ENCODE data around the gene OXER1.

OXER1 gene

GRCh38 chr2:42769583-42770287 is 5.8 kb upstream of the OXER1 start:
- no peak for DNase-seq (ENCODE audit: low read depth)

GRCh38 chr2:42768706-42769256 is 4.8 kb upstream of the OXER1 start:
- no peak for DNase-seq (ENCODE audit: low read depth)

- DNase-seq (ENCODE audit: low read depth), result no peak
These were observed 4.2 kb upstream of the OXER1 start for GRCh38 chr2:42767899-42768705.

- DNase-seq (ENCODE audit: low read depth), result no peak
These were observed 3.4 kb upstream of the OXER1 start for GRCh38 chr2:42767080-42767898.

GRCh38 chr2:42765686-42766085 is 1.8 kb upstream of the OXER1 start:
- no peak for DNase-seq (ENCODE audit: low read depth)

GRCh38 chr2:42764901-42765300 is 966 bp upstream of the OXER1 start:
- no peak for DNase-seq (ENCODE audit: low read depth)

GRCh38 chr2:42762823-42763804 is 821 bp downstream of the OXER1 start:
- DNase-seq (ENCODE audit: low read depth), result no peak

GRCh38 chr2:42762155-42762554 is 1.8 kb downstream of the OXER1 start:
- no peak for DNase-seq (ENCODE audit: low read depth)

GRCh38 chr2:42761554-42761953 is 2.4 kb downstream of the OXER1 start:
- no peak for DNase-seq (ENCODE audit: low read depth)

GRCh38 chr2:42758751-42759150 is 5.2 kb downstream of the OXER1 start:
- no peak for DNase-seq (ENCODE audit: low read depth)

- no peak for DNase-seq (ENCODE audit: low read depth)
These were observed 5.8 kb downstream of the OXER1 start for GRCh38 chr2:42757981-42758740.

- DNase-seq (ENCODE audit: low read depth), result no peak
These were observed 6.9 kb downstream of the OXER1 start for GRCh38 chr2:42756966-42757513.

GRCh38 chr2:42756150-42756775 is 7.7 kb downstream of the OXER1 start:
- no peak for DNase-seq (ENCODE audit: low read depth)

GRCh38 chr2:42755191-42755880 is 8.6 kb downstream of the OXER1 start:
- DNase-seq (ENCODE audit: low read depth), result no peak

GRCh38 chr2:42754776-42755140 is 9.2 kb downstream of the OXER1 start:
- DNase-seq (ENCODE audit: low read depth), result no peak

- DNase-seq (ENCODE audit: low read depth), result no peak
These were observed 9.7 kb downstream of the OXER1 start for GRCh38 chr2:42754021-42754775.

GRCh38 chr2:42752816-42753813 is 10.8 kb downstream of the OXER1 start:
- no peak for DNase-seq (ENCODE audit: low read depth)
